Neural cell (in vitro differentiated cells): ENCODE results near the gene JMJD8. TPM values are rescaled to one million over a fixed set of nuclear protein-coding genes. Genes with fewer than 3 reads are reported as not detected.

Experiments
- H2AFZ ChIP-seq: fragments of 200-600, 300-800 bp; sonication (generic), shearing (Covaris generic); 2 replicates; pipeline ENCODE4 v1.6.0; 2014; ENCODE audit warnings: low read depth, mild to moderate bottlenecking, antibody characterized with exemption, low read length, moderate library complexity
- H3F3A ChIP-seq: fragments of 200-600 bp; shearing (Covaris generic); 2 replicates; pipeline ENCODE4 v1.6.1; 2016; ENCODE audit warnings: mild to moderate bottlenecking, moderate library complexity, mixed read lengths, antibody characterized with exemption, low read length; ENCODE audit not compliant: insufficient read depth, poor library complexity, severe bottlenecking
- H3K27ac ChIP-seq: fragments of 200-600, 300-800 bp; sonication (generic), shearing (Covaris generic); 2 replicates; pipeline ENCODE4 v1.5.1; 2014; ENCODE audit warnings: mild to moderate bottlenecking, low read length, moderate library complexity
- H3K27me3 ChIP-seq: fragments of 300-800, 200-600 bp; sonication (generic), shearing (Covaris generic); 2 replicates; pipeline ENCODE4 v1.6.0; 2014; ENCODE audit warnings: mild to moderate bottlenecking, low read depth, low read length, moderate library complexity; ENCODE audit not compliant: insufficient read depth
- H3K36me3 ChIP-seq: fragments of 300-800, 200-600 bp; sonication (generic), shearing (Covaris generic); 2 replicates; pipeline ENCODE4 v1.5.1; 2014; ENCODE audit warnings: mild to moderate bottlenecking, antibody characterized with exemption, low read length, moderate library complexity; ENCODE audit not compliant: insufficient read depth
- H3K4me2 ChIP-seq: fragments of 300-800, 200-600 bp; sonication (generic), shearing (Covaris generic); 2 replicates; pipeline ENCODE4 v1.6.0; 2014; ENCODE audit warnings: mild to moderate bottlenecking, low read length
- H3K4me3 ChIP-seq: fragments of 300-800, 200-600 bp; sonication (generic), shearing (Covaris generic); 2 replicates; pipeline ENCODE4 v1.5.1; 2014; ENCODE audit warnings: mild to moderate bottlenecking, low read length, moderate library complexity
- H3K79me2 ChIP-seq: fragments of 200-600 bp; shearing (Covaris generic); replicated peaks from 2 replicates; pipeline ENCODE4 v1.6.0; 2014; ENCODE audit warnings: mild to moderate bottlenecking, low read length, moderate library complexity; ENCODE audit not compliant: insufficient read depth
- H3K9ac ChIP-seq: fragments of 300-800, 200-600 bp; sonication (generic), shearing (Covaris generic); 2 replicates; pipeline ENCODE4 v1.6.1; 2016; ENCODE audit warnings: mild to moderate bottlenecking, low read length, mixed read lengths
- H3K9me2 ChIP-seq: fragments of 200-600 bp; shearing (Covaris generic); 2 replicates; pipeline ENCODE4 v1.6.1; 2016; ENCODE audit warnings: mild to moderate bottlenecking, low read length, mixed read lengths; ENCODE audit not compliant: insufficient read depth
- H3K9me3 ChIP-seq: fragments of 200-600, 300-800 bp; sonication (generic), shearing (Covaris generic); 2 replicates; pipeline ENCODE4 v1.6.1; 2016; ENCODE audit warnings: mild to moderate bottlenecking, mixed run types, low read length, moderate library complexity, mixed read lengths
- H4K20me1 ChIP-seq: fragments of 200-600 bp; shearing (Covaris generic); 2 replicates; pipeline ENCODE4 v1.6.1; 2016; ENCODE audit warnings: mild to moderate bottlenecking, mixed run types; ENCODE audit not compliant: insufficient read depth
- CTCF ChIP-seq: fragments of 450-650 bp; IDR thresholded peaks from 2 replicates; pipeline ENCODE4 v1.5.1; 2014; ENCODE audit warnings: antibody characterized with exemption, mild to moderate bottlenecking, moderate library complexity; ENCODE audit not compliant: poor library complexity, severe bottlenecking
- EP300 ChIP-seq: fragments of 450-650 bp; conservative IDR thresholded peaks from 2 replicates; pipeline ENCODE4 v1.6.1; 2014; ENCODE audit warnings: antibody characterized with exemption, mild to moderate bottlenecking, moderate library complexity; ENCODE audit not compliant: poor library complexity, severe bottlenecking
- EZH2 ChIP-seq: fragments of 200-600, 300-800 bp; shearing (Covaris generic), sonication (generic); IDR thresholded peaks from 2 replicates; pipeline ENCODE4 v1.6.1; 2014; ENCODE audit warnings: antibody characterized with exemption, low read length, borderline replicate concordance, mild to moderate bottlenecking; ENCODE audit not compliant: insufficient read depth, poor library complexity, severe bottlenecking
- MXI1 ChIP-seq: fragments of 450-650 bp; conservative IDR thresholded peaks from 2 replicates; pipeline ENCODE4 v1.6.1; 2014; ENCODE audit warnings: antibody characterized with exemption, mild to moderate bottlenecking; ENCODE audit not compliant: poor library complexity, severe bottlenecking
- POLR2AphosphoS5 ChIP-seq: IDR thresholded peaks from 2 replicates; pipeline ENCODE4 v1.6.1; 2012
- RAD21 ChIP-seq: fragments of 450-650 bp; conservative IDR thresholded peaks from 2 replicates; pipeline ENCODE4 v1.6.1; 2014; ENCODE audit warnings: antibody characterized with exemption, mild to moderate bottlenecking, moderate library complexity
- REST ChIP-seq: IDR thresholded peaks from 2 replicates; pipeline ENCODE4 v1.6.1; 2012; ENCODE audit warnings: borderline replicate concordance
- SMC3 ChIP-seq: fragments of 450-650 bp; conservative IDR thresholded peaks from 2 replicates; pipeline ENCODE4 v1.6.1; 2014; ENCODE audit warnings: antibody characterized with exemption, mild to moderate bottlenecking, moderate library complexity; ENCODE audit not compliant: poor library complexity
- TAF1 ChIP-seq: IDR thresholded peaks from 2 replicates; pipeline ENCODE4 v1.6.1; 2012; ENCODE audit warnings: low read depth
- polyA plus RNA-seq: library from polyadenylated mRNA; depleted of rRNA; stranded (reverse); fragments of >200 nt; gene quantifications from 2 replicates; pipeline ENCODE4 v1.2.3, GENCODE V29; 2014

Gene JMJD8
- polyA plus RNA-seq, 1 donor from 2014 or later: 44.7 TPM

DNA sequence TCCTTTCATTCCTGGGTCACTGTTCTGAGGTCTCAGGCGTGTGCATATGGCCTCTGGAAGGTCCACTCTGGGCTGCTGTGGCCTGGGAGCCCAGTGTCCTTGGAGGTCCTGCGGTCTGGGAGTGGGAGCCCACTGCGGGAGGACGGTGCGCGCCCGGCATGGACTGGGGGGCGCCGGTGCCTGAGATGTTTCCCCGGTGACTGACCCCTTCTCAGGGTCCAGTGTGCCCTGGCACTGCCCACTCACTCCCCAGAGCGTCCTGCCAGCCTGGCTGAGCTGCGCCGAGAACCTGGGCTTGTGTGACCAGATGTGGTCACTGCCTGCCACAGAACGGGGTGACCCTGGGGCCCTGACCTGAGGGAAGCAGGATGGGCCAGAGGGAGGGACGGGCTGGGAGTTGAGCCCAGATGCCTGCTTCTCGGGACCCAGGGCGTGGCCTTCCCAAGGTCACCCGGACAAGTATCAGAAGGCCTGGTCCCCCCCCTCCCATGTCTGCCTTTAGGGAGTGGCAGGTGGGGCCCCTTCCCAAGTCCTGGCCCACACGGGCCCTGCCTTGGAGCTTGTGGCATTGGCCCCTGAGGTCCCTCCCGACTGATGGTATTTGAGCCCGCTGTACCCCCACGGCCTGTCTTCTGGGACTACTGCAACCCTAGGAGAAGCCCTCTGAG lies 9.8 kb downstream of the JMJD8 start:
- H4K20me1 ChIP-seq: no peaks in the 10 kb centered on the region

More for the DNA sequence above, 9.8 kb downstream of the JMJD8 start:
- no peak overlapping the region for H2AFZ ChIP-seq
- H3K9me3 ChIP-seq: no peaks in the 10 kb centered on the region
- H3K9ac ChIP-seq: no peak overlapping the region
- H3K4me2 ChIP-seq: no peak overlapping the region
- H3K27ac ChIP-seq: no peak overlapping the region
- H3K27me3 ChIP-seq: peaks cover 3% of the 10 kb centered on the region
- H3F3A ChIP-seq: no peaks in the 10 kb centered on the region
- H3K9me2 ChIP-seq: no peaks in the 10 kb centered on the region
- H3K36me3 ChIP-seq: no peaks in the 10 kb centered on the region
- H3K79me2 ChIP-seq: no peaks in the 10 kb centered on the region
- TF ChIP-seq EZH2 (no peak), EP300 (no peak), REST (no peak), TAF1 (no peak), RAD21 (no peak), SMC3 (no peak), MXI1 (no peak), POLR2AphosphoS5 (no peak), CTCF (no peak)
- no peak overlapping the region for H3K4me3 ChIP-seq
